HL-60 (cell line): ENCODE results near the gene ALDH1A2.

Experiments used
- CTCF ChIP-seq: IDR thresholded peaks from one replicate; pipeline ENCODE4 v1.5.1; 2011; ENCODE audit warnings: low read length, control low read depth, inconsistent platforms; ENCODE audit not compliant: insufficient read depth
- GABPA ChIP-seq: IDR thresholded peaks from 2 replicates; pipeline ENCODE4 v1.6.1; 2012; ENCODE audit warnings: low read depth
- POLR2AphosphoS5 ChIP-seq: IDR thresholded peaks from 2 replicates; pipeline ENCODE4 v1.6.1; 2012; ENCODE audit warnings: low read depth

DNA sequence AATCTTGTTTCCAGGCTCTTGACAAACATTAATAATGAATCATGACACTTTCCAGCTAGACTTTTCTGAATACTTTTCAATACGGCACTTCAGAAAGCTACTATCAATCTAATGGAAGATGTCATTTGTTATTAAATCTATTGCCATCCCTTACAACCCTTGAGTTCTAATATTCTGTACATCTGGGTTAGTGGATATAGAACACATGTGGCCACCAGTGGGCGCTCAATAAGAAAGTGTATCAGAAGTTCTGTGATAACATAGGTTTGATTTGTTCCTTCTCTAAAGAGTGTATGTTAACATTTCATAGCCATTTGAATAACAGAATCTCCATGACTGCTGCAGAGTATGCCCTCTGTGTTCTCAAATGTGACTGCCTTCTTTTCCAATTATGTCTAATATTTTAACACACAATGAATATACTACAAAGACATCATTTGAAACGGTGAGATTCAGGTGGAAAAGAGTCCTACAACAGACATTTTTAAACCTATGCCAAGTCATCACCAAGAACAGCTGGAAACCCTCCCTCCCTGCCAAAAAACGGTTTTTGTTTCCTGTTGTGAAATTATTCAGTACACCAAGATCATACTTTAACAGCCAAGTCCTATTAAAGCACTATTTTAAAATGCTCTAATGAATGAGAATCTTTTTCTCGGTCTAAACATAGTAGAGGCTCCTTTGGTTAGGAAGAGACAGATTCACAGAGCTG lies 22.2 kb downstream of the ALDH1A2 start:
- TF ChIP-seq CTCF (peak; percentile 64), POLR2AphosphoS5 (no peak), GABPA (no peak)
